A549 (cell line): Measurements from ENCODE around the gene TRAF3. TPM values are rescaled to one million over a fixed set of nuclear protein-coding genes. Genes with fewer than 3 reads are reported as not detected.

Experiments used
- ATAC-seq, 2 experiments: fragments of 200-7000 bp in 1 of 2; fragments of >200 bp in 1 of 2; cut with Nextera tagmentation in 1 of 2; cut with Tn5 transposase in 1 of 2; 3 replicates each; pipeline versions ENCODE4 v1.8.0 to v1.9.1; 2018 to 2020; ENCODE audit warnings: mild to moderate bottlenecking in 1 of 2, moderate library complexity in 1 of 2
- CTCF ChIA-PET: fragments of 300-600 bp; sonication (Branson Sonifier 250); formaldehyde crosslinking; extraction: SDS; loops from one replicate; lab custom pipeline; 2021; ENCODE audit warnings: antibody characterized with exemption, inconsistent platforms; lab: Yijun Ruan, JAX
- POLR2A ChIA-PET: fragments of 350-600 bp; formaldehyde crosslinking; extraction: SDS; loops from one replicate; lab custom pipeline; 2021; ENCODE audit warnings: antibody characterized with exemption, inconsistent platforms; lab: Yijun Ruan, JAX
- DNase-seq, 2 experiments: peaks; one replicate each; pipeline versions ENCODE4 v3.0.0 to v3.0.0-alpha.2; 2011 to 2016; ENCODE audit warnings: low read depth in 1 of 2, low spot score in 1 of 2
- FAIRE-seq: peaks from 2 replicates; lab custom pipeline; 2011; peaks lifted over from hg19 to GRCh38; lab: Jason Lieb, UNC
- H3K27ac ChIP-seq, 2 experiments: fragments of >200 bp; sonication (Bioruptor Twin); formaldehyde crosslinking; 3 replicates each; pipeline ENCODE4 v1.5.1; 2016 to 2017
- H3K4me1 ChIP-seq: fragments of >200 bp; sonication (Bioruptor Twin); formaldehyde crosslinking; 3 replicates; pipeline ENCODE4 v1.6.1; 2016
- H3K4me2 ChIP-seq: fragments of >200 bp; sonication (Bioruptor Twin); formaldehyde crosslinking; 3 replicates; pipeline ENCODE4 v1.6.1; 2016
- H3K4me3 ChIP-seq: fragments of >200 bp; sonication (Bioruptor Twin); formaldehyde crosslinking; 3 replicates; pipeline ENCODE4 v1.5.1; 2016
- H3K9me3 ChIP-seq: fragments of >200 bp; sonication (Bioruptor Twin); formaldehyde crosslinking; 3 replicates; pipeline ENCODE4 v1.6.1; 2016
- BHLHE40 ChIP-seq: IDR thresholded peaks from 2 replicates; pipeline ENCODE4 v1.6.1; 2012; ENCODE audit warnings: low read depth, low read length, inconsistent platforms
- CBX2 ChIP-seq: fragments of 200-600 bp; sonication (generic); IDR thresholded peaks from 2 replicates; pipeline ENCODE4 v1.6.1; 2016; ENCODE audit warnings: low read depth, mild to moderate bottlenecking, borderline replicate concordance
- CBX8 ChIP-seq: fragments of 200-600 bp; sonication (generic); IDR thresholded peaks from 2 replicates; pipeline ENCODE4 v1.6.1; 2016
- E2F6 ChIP-seq: IDR thresholded peaks from 2 replicates; pipeline ENCODE4 v1.6.1; 2012; ENCODE audit warnings: low read depth, borderline replicate concordance
- EHF ChIP-seq: fragments of 250-450 bp; sonication (Bioruptor Pico); IDR thresholded peaks from 2 replicates; pipeline ENCODE4 v1.5.0; 2020; ENCODE audit warnings: mild to moderate bottlenecking
- ELK1 ChIP-seq: fragments of 150-350 bp; IDR thresholded peaks from 2 replicates; pipeline ENCODE4 v1.6.1; 2014; ENCODE audit warnings: low read depth, mild to moderate bottlenecking, low read length
- FOSL2 ChIP-seq, 2 experiments: fragments of 450-650 bp in 1 of 2; fragments of >200 bp in 1 of 2; sonication (Bioruptor Twin) in 1 of 2; formaldehyde crosslinking; IDR thresholded peaks; 2 replicates each; pipeline versions ENCODE4 v1.5.0 to v1.6.1; 2016 to 2020; ENCODE audit warnings: mild to moderate bottlenecking in 1 of 2, moderate library complexity in 1 of 2
- HDAC2 ChIP-seq: fragments of 200-600 bp; sonication (generic); IDR thresholded peaks from 2 replicates; pipeline ENCODE4 v1.6.1; 2016
- HEYL ChIP-seq: fragments of 250-450 bp; sonication (Bioruptor Pico); IDR thresholded peaks from 2 replicates; pipeline ENCODE4 v1.8.0; 2021; ENCODE audit warnings: mild to moderate bottlenecking, moderate library complexity
- HMGXB4 ChIP-seq: fragments of 250-450 bp; sonication (Bioruptor Pico); IDR thresholded peaks from 2 replicates; pipeline ENCODE4 v1.5.0; 2021; ENCODE audit warnings: mild to moderate bottlenecking, moderate library complexity, borderline replicate concordance
- HOXB5 ChIP-seq: fragments of 250-450 bp; sonication (Bioruptor Pico); IDR thresholded peaks from 2 replicates; pipeline ENCODE4 v1.5.0; 2020; ENCODE audit warnings: mild to moderate bottlenecking, moderate library complexity
- JUN ChIP-seq, 2 experiments: fragments of >200 bp; sonication (Bioruptor Twin); formaldehyde crosslinking; IDR thresholded peaks; 2 replicates in 1 of 2; 3 replicates in 1 of 2; pipeline ENCODE4 v1.6.1; 2016 to 2017
- KDM5A ChIP-seq: fragments of 200-600 bp; sonication (generic); IDR thresholded peaks from 2 replicates; pipeline ENCODE4 v1.6.1; 2016; ENCODE audit warnings: antibody characterized with exemption, mild to moderate bottlenecking
- MAX ChIP-seq: IDR thresholded peaks from 2 replicates; pipeline ENCODE4 v1.6.1; 2012
- MAZ ChIP-seq: fragments of 150-350 bp; IDR thresholded peaks from 2 replicates; pipeline ENCODE4 v1.6.1; 2014; ENCODE audit warnings: antibody characterized with exemption, low read depth, low read length, borderline replicate concordance
- NR3C1 ChIP-seq: fragments of >200 bp; sonication (Bioruptor Twin); formaldehyde crosslinking; IDR thresholded peaks from 3 replicates; pipeline ENCODE4 v1.6.1; 2017
- POLR2AphosphoS2 ChIP-seq: conservative IDR thresholded peaks from 2 replicates; pipeline ENCODE4 v1.6.1; 2012; ENCODE audit warnings: low read length, improper control_type of control experiment, inconsistent platforms
- RAD21 ChIP-seq, 2 experiments: fragments of >200 bp in 1 of 2; sonication (Bioruptor Twin) in 1 of 2; formaldehyde crosslinking in 1 of 2; IDR thresholded peaks in 1 of 2; conservative IDR thresholded peaks in 1 of 2; 2 replicates in 1 of 2; 3 replicates in 1 of 2; pipeline ENCODE4 v1.6.1; 2012 to 2018; ENCODE audit warnings: inconsistent platforms in 1 of 2
- RFX5 ChIP-seq: fragments of 450-650 bp; IDR thresholded peaks from 2 replicates; pipeline ENCODE4 v1.7.1; 2014; ENCODE audit warnings: antibody characterized with exemption, mild to moderate bottlenecking, moderate library complexity
- RNF2 ChIP-seq: fragments of 200-600 bp; sonication (generic); IDR thresholded peaks from 2 replicates; pipeline ENCODE4 v1.6.1; 2016; ENCODE audit warnings: low read depth, mild to moderate bottlenecking, antibody characterized with exemption, moderate library complexity, borderline replicate concordance
- SMC3 ChIP-seq: fragments of >200 bp; sonication (Bioruptor Twin); formaldehyde crosslinking; IDR thresholded peaks from 3 replicates; pipeline ENCODE4 v1.6.1; 2018; ENCODE audit warnings: inconsistent platforms
- SREBF2 ChIP-seq: fragments of 450-650 bp; IDR thresholded peaks from 2 replicates; pipeline ENCODE4 v1.6.1; 2014; ENCODE audit warnings: mild to moderate bottlenecking, moderate library complexity
- USF2 ChIP-seq: fragments of 450-650 bp; IDR thresholded peaks from 2 replicates; pipeline ENCODE4 v1.6.1; 2014; ENCODE audit warnings: antibody characterized with exemption
- ZNF302 ChIP-seq: fragments of 250-450 bp; sonication (Bioruptor Pico); IDR thresholded peaks from 2 replicates; pipeline ENCODE4 v1.9.0; 2021; ENCODE audit warnings: inconsistent platforms, mild to moderate bottlenecking, moderate library complexity
- ZSCAN20 ChIP-seq: fragments of 250-450 bp; sonication (Bioruptor Pico); IDR thresholded peaks from 2 replicates; pipeline ENCODE4 v1.8.0; 2022; ENCODE audit warnings: mild to moderate bottlenecking, moderate library complexity
- WGBS: methylation state at CpG from one replicate; pipeline ENCODE4 v1.1.6; 2017; ENCODE audit errors: missing lambda C conversion rate; 5-methylcytosine and 5-hydroxymethylcytosine counted together
- polyA plus RNA-seq, 4 experiments: library from polyadenylated mRNA; depleted of rRNA in 3 of 4; stranded (reverse); fragments of >200 nt; fragmentation: RNase III in 1 of 4; extraction: RNeasy Plus Mini Kit Qiagen cat#74134 plus additional on column Dnase treatment in 1 of 4; gene quantifications; 2 replicates in 3 of 4; 3 replicates in 1 of 4; pipeline ENCODE4 v1.2.3, GENCODE V29; 2011 to 2017
- TF ChIP-seq, protein P1 (sequence below): fragments of >200 bp; sonication (Bioruptor Twin); formaldehyde crosslinking; IDR thresholded peaks from 3 replicates; pipeline ENCODE4 v1.5.1; 2016

TRAF3 gene
- polyA plus RNA-seq, 2 of the 4 experiments (the other 2 are of a cell fraction), result 20.2 to 25.5 TPM

DNA sequence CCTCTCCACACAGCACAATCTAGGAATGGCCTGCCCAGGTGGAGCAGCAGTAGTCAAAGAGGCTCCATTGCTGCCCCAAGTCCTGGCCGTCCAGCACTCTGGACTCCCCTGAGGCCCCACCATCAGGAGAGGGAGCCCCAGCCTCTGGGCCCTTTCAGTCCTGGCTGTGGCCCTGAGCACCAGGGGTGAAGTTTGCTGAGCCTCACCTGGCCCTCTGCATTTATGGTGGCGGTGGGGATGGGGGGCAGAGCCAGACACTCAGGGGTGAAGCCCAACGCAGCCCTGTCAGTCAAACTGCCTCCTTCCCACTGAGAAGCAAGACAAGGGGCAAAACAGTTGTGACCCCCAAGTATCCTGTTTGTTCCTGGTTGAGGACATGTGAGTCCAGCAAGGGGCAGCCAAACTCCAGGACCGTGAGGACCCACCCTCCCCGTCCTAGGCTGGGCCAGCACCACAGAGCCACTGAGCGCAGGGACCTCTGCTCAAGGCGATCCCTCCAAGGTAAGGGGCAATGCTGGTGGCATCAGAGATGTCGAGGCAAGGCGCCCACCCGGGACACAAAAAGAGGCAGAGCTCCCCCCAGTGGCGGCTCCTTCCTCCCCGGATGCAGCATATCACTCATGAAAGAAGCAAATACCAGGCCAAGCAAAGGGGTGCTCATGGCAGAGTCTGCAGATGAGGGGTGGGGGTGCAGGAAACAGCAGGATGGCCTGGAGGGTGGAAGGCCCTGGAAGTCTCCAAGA, 140.4 kb downstream of the TRAF3 start:
- Histone ChIP-seq H3K4me3 (no peak overlapping the region), H3K4me2 (no peak overlapping the region), H3K4me1 (peaks cover 2% of the 10 kb centered on the region; the same call in 1 of the 3 replicates), H3K9me3 (no peaks in the 10 kb centered on the region), H3K27ac (no peak overlapping the region)
- 53% methylated on average over 12 of the region's 12 CpGs for WGBS
- no peak for TF ChIP-seq HOXB5 (CRISPR knock-in tag)
- no peak for TF ChIP-seq ELK1
- TF ChIP-seq SMC3, result peak; percentile 58; the same call in 2 of the 3 replicates
- TF ChIP-seq, protein P1, sequence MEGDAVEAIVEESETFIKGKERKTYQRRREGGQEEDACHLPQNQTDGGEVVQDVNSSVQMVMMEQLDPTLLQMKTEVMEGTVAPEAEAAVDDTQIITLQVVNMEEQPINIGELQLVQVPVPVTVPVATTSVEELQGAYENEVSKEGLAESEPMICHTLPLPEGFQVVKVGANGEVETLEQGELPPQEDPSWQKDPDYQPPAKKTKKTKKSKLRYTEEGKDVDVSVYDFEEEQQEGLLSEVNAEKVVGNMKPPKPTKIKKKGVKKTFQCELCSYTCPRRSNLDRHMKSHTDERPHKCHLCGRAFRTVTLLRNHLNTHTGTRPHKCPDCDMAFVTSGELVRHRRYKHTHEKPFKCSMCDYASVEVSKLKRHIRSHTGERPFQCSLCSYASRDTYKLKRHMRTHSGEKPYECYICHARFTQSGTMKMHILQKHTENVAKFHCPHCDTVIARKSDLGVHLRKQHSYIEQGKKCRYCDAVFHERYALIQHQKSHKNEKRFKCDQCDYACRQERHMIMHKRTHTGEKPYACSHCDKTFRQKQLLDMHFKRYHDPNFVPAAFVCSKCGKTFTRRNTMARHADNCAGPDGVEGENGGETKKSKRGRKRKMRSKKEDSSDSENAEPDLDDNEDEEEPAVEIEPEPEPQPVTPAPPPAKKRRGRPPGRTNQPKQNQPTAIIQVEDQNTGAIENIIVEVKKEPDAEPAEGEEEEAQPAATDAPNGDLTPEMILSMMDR, result peak; percentile 46
- TF ChIP-seq RNF2, result no peak
- TF ChIP-seq FOSL2 (IDR thresholded peaks at IDR 0.05), result no peak
- TF ChIP-seq FOSL2 (CRISPR knock-in tag; IDR thresholded peaks at IDR 0.05), result no peak
- peak; percentile 61 to 66 for TF ChIP-seq RAD21 (conservative IDR thresholded peaks at IDR 0.05 in 1 of 2, IDR thresholded peaks at IDR 0.05 in 1 of 2)
- no peak for TF ChIP-seq BHLHE40
- no peak for TF ChIP-seq CBX2
- ATAC-seq (peak; percentile 6 to 47; a peak in 3 of 6 replicates), DNase-seq (peak; percentile 39 to 52), FAIRE-seq (no peak)
- POLR2A ChIA-PET, result no interaction called here
- CTCF ChIA-PET, result interaction anchor here (1.0 to 2.0 kb wide), 3 partner anchors 10 to 351 kb away, joined by 3 to 12 read pairs (median 3); no protein-coding TSS in a partner anchor

- H3K27ac ChIP-seq, result no peak overlapping the region
- H3K4me3 ChIP-seq, result no peak overlapping the region
- WGBS, result 50% methylated on average over 2 of the region's 2 CpGs
- FAIRE-seq, result no peak
- CTCF ChIA-PET, result interaction anchor here (0.6 to 2.0 kb wide), 3 partner anchors 177 to 352 kb away, joined by 3 to 12 read pairs (median 3); no protein-coding TSS in a partner anchor
- H3K9me3 ChIP-seq, result no peaks in the 10 kb centered on the region
- H3K4me1 ChIP-seq, result peaks cover 8% of the 10 kb centered on the region
- no peak for DNase-seq
- H3K4me2 ChIP-seq, result no peak overlapping the region
- POLR2A ChIA-PET, result no interaction called here
- TF ChIP-seq CBX2 (no peak), ZNF302 (no peak), SMC3 (no peak), FOSL2 (IDR thresholded peaks at IDR 0.05) (no peak), FOSL2 (CRISPR knock-in tag; IDR thresholded peaks at IDR 0.05) (no peak), RFX5 (no peak), SREBF2 (no peak), JUN (IDR thresholded peaks at IDR 0.05) (no peak), USF2 (no peak), E2F6 (no peak), CBX8 (no peak), NR3C1 (no peak), MAX (no peak), KDM5A (no peak), HEYL (CRISPR knock-in tag) (no peak), POLR2AphosphoS2 (no peak), MAZ (no peak), HMGXB4 (no peak), EHF (CRISPR knock-in tag) (no peak), HDAC2 (no peak), ZSCAN20 (CRISPR knock-in tag) (no peak)
- no peak for ATAC-seq
Observed at GRCh38 chr14:102918438-102918837, 141.2 kb downstream of the TRAF3 start.
